ENCODE measurements around the gene ARFGAP2.

DNA sequence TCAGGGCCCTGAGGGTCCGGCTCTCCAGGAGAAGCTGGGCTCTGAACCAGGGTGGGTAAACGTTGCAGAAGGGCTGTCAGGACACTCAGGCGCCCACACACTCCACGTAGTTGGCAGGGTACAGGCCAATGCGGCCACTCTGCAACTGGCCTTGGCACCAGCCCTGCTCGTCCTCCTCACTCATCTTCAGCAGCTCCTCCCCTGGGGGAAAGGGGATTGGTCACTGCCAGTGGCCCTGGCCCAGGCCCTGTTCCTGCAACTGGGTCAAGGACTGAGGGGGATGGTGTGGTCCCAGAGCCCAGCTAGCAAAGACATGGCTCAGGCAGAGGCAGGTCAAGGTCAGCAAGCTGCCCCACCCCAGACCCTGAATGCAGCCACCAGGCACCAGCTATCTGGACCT is 1.2 kb upstream of the ARFGAP2 start:
- TF ChIP-seq, protein P1, sequence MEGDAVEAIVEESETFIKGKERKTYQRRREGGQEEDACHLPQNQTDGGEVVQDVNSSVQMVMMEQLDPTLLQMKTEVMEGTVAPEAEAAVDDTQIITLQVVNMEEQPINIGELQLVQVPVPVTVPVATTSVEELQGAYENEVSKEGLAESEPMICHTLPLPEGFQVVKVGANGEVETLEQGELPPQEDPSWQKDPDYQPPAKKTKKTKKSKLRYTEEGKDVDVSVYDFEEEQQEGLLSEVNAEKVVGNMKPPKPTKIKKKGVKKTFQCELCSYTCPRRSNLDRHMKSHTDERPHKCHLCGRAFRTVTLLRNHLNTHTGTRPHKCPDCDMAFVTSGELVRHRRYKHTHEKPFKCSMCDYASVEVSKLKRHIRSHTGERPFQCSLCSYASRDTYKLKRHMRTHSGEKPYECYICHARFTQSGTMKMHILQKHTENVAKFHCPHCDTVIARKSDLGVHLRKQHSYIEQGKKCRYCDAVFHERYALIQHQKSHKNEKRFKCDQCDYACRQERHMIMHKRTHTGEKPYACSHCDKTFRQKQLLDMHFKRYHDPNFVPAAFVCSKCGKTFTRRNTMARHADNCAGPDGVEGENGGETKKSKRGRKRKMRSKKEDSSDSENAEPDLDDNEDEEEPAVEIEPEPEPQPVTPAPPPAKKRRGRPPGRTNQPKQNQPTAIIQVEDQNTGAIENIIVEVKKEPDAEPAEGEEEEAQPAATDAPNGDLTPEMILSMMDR (IDR thresholded peaks at IDR 0.05; ENCODE audit: insufficient read depth, low read length, poor library complexity, severe bottlenecking): no peak
- TF ChIP-seq EZH2phosphoT487 (conservative IDR thresholded peaks at IDR 0.05; ENCODE audit: low read length): no peak

Measured in SU-DHL-6 (cell line).